Fibroblast of mammary gland (primary cell): ENCODE data around the gene COMMD10.

Experiments
- DNase-seq: peaks from one replicate; pipeline ENCODE4 v3.0.0-alpha.2; 2010; ENCODE audit warnings: low read depth
- H3K4me3 ChIP-seq: 2 replicates; pipeline ENCODE4 v1.5.1; 2011; ENCODE audit warnings: low read depth, mild to moderate bottlenecking, low read length, moderate library complexity; ENCODE audit not compliant: control insufficient read depth
- CTCF ChIP-seq: conservative IDR thresholded peaks from 2 replicates; pipeline ENCODE4 v1.5.1; 2011; ENCODE audit warnings: low read depth, low read length, inconsistent platforms; ENCODE audit not compliant: control insufficient read depth, insufficient read depth

Gene COMMD10

GRCh38 chr5:116216246-116216645, 131.4 kb downstream of the COMMD10 start:
- DNase-seq = no peak
- no peak overlapping the region for H3K4me3 ChIP-seq
- TF ChIP-seq CTCF = no peak

- no peak for TF ChIP-seq CTCF
- H3K4me3 ChIP-seq = no peak overlapping the region
- DNase-seq = no peak
Observed at GRCh38 chr5:116225281-116225922, 140.6 kb downstream of the COMMD10 start.

- no peak for TF ChIP-seq CTCF
- no peak for DNase-seq
- H3K4me3 ChIP-seq = no peak overlapping the region
Observed at GRCh38 chr5:116229131-116229689, 144.4 kb downstream of the COMMD10 start.

- no peak for TF ChIP-seq CTCF
- DNase-seq = no peak
- no peak overlapping the region for H3K4me3 ChIP-seq
Observed at GRCh38 chr5:116231288-116231687, 146.5 kb downstream of the COMMD10 start.

- no peak for DNase-seq
- TF ChIP-seq CTCF = no peak
- no peak overlapping the region for H3K4me3 ChIP-seq
Observed at GRCh38 chr5:116234681-116235080, 149.9 kb downstream of the COMMD10 start.

- DNase-seq = peak; percentile 27
Observed at GRCh38 chr5:116237917-116238500, 153.2 kb downstream of the COMMD10 start.

More at GRCh38 chr5:116237917-116238500, 153.2 kb downstream of the COMMD10 start:
- TF ChIP-seq CTCF = peak; percentile 35
- H3K4me3 ChIP-seq = no peak overlapping the region
